Esophagus muscularis mucosa (tissue), 4 donors: ENCODE results near the gene TRIM29. TPM values are rescaled to one million over a fixed set of nuclear protein-coding genes. Genes with fewer than 3 reads are reported as not detected.

Experiments
- DNase-seq: peaks from one replicate; pipeline ENCODE4 v3.0.0-alpha.2; 2017; ENCODE audit errors: extremely low spot score
- H3K27ac ChIP-seq, 4 donors: fragments of 200-600 bp; sonication (generic); replicated peaks in 1 of 4; 1 replicate in 3 of 4; 2 replicates in 1 of 4; pipeline ENCODE4 v1.5.1; 2016 to 2019; ENCODE audit warnings: mild to moderate bottlenecking in 1 of 4
- H3K27me3 ChIP-seq, 4 donors: fragments of 200-600 bp; sonication (generic); one replicate each; pipeline versions ENCODE4 v1.5.1 to v1.6.0; 2016 to 2019
- H3K36me3 ChIP-seq, 4 donors: fragments of 200-600 bp; sonication (generic); one replicate each; pipeline ENCODE4 v1.5.1; 2016 to 2019
- H3K4me1 ChIP-seq, 4 donors: fragments of 200-600 bp; sonication (generic); one replicate each; pipeline ENCODE4 v1.5.1; 2016 to 2019
- H3K4me3 ChIP-seq, 4 donors: fragments of 200-600 bp; sonication (generic); 1 replicate in 2 of 4; 2 replicates in 2 of 4; pipeline ENCODE4 v1.5.1; 2016 to 2019; ENCODE audit warnings: mild to moderate bottlenecking in 4 of 4, moderate library complexity in 1 of 4
- H3K9me3 ChIP-seq, 4 donors: fragments of 200-600 bp; sonication (generic); 1 replicate in 3 of 4; 2 replicates in 1 of 4; pipeline ENCODE4 v1.5.1; 2016 to 2019
- EP300 ChIP-seq: sonication (generic); formaldehyde crosslinking; IDR thresholded peaks from one replicate; pipeline ENCODE4 v1.6.1; 2017; ENCODE audit warnings: antibody characterized with exemption
- POLR2A ChIP-seq: fragments of 450-650 bp; IDR thresholded peaks from one replicate; pipeline ENCODE4 v1.6.1; 2017; ENCODE audit warnings: antibody characterized with exemption, moderate library complexity, mild to moderate bottlenecking, low read depth
- POLR2AphosphoS5 ChIP-seq, 2 donors: sonication (generic); formaldehyde crosslinking; IDR thresholded peaks; one replicate each; pipeline ENCODE4 v1.6.1; 2017; ENCODE audit warnings: antibody characterized with exemption in 2 of 2
- WGBS: methylation state at CpG from one replicate; pipeline ENCODE4 v1.1.5; 2018; 5-methylcytosine and 5-hydroxymethylcytosine counted together
- intact Hi-C: fragments of 100-400 bp; cut with DNase I; formaldehyde crosslinking; loops from one replicate; pipeline ENCODE4 v1.15.1; 2023
- total RNA-seq, 4 donors: library from RNA; depleted of rRNA; stranded (reverse); fragments of >200 nt; gene quantifications; one replicate each; pipeline versions ENCODE4 v1.1.0 to v1.2.1, GENCODE V29; 2016
- TF ChIP-seq, protein P1 (sequence below), 3 experiments: fragments of 200-600 bp in 2 of 3; fragments of 450-650 bp in 1 of 3; sonication (generic) in 2 of 3; IDR thresholded peaks; one replicate each; pipeline ENCODE4 v1.5.1; 2017 to 2019; ENCODE audit warnings: antibody characterized with exemption in 3 of 3, mild to moderate bottlenecking in 2 of 3, moderate library complexity in 1 of 3

TRIM29 gene
- total RNA-seq, 4 donors from 2014 or later = 0.45 to 1.3 (median 0.75) TPM

DNA sequence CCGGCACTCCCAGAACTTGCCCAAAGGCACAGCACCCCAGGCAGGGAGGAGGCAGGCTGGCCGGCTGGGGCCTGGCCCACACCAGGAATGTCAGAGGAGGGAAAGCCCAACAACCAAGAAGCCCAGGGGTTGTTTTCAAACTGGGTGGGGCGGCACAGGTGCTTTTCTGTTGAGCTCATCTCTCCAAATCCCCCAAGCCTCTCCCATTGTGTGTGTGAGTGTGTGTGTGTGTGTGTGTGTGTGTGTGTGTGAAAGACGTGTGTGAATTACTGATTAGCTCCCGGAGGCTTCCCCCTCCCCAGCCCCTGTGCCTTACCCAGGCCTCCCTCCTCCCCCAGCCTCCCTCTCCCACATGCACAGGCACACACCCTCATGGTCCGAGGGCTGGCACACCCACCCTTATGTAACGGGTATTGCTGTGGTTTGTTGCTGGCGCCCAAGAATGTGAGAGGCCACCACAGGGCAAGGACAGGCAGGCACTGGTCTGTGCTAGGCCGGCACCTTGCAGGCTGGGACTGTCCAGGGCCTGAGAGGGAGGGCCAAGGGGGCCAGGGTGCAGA, 15.9 kb downstream of the TRIM29 start:
- WGBS = 77% methylated on average over 6 of the region's 9 CpGs
- no peak overlapping the region for H3K27ac ChIP-seq
- intact Hi-C loops = no loop called here
- H3K27me3 ChIP-seq = peaks cover 0 to 5% (median 0%) of the 10 kb centered on the region in 4 donors
- H3K4me3 ChIP-seq = no peak overlapping the region
- H3K9me3 ChIP-seq = peaks cover 0 to 3% (median 0%) of the 10 kb centered on the region in 4 donors
- H3K36me3 ChIP-seq = no peaks in the 10 kb centered on the region
- DNase-seq = no peak
- no peak for TF ChIP-seq EP300
- TF ChIP-seq, protein P1, sequence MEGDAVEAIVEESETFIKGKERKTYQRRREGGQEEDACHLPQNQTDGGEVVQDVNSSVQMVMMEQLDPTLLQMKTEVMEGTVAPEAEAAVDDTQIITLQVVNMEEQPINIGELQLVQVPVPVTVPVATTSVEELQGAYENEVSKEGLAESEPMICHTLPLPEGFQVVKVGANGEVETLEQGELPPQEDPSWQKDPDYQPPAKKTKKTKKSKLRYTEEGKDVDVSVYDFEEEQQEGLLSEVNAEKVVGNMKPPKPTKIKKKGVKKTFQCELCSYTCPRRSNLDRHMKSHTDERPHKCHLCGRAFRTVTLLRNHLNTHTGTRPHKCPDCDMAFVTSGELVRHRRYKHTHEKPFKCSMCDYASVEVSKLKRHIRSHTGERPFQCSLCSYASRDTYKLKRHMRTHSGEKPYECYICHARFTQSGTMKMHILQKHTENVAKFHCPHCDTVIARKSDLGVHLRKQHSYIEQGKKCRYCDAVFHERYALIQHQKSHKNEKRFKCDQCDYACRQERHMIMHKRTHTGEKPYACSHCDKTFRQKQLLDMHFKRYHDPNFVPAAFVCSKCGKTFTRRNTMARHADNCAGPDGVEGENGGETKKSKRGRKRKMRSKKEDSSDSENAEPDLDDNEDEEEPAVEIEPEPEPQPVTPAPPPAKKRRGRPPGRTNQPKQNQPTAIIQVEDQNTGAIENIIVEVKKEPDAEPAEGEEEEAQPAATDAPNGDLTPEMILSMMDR (IDR thresholded peaks at IDR 0.05) = no peak
- no peak for TF ChIP-seq POLR2AphosphoS5 (IDR thresholded peaks at IDR 0.05)
- no peak for TF ChIP-seq POLR2A
- H3K4me1 ChIP-seq = no peaks in the 10 kb centered on the region

DNA sequence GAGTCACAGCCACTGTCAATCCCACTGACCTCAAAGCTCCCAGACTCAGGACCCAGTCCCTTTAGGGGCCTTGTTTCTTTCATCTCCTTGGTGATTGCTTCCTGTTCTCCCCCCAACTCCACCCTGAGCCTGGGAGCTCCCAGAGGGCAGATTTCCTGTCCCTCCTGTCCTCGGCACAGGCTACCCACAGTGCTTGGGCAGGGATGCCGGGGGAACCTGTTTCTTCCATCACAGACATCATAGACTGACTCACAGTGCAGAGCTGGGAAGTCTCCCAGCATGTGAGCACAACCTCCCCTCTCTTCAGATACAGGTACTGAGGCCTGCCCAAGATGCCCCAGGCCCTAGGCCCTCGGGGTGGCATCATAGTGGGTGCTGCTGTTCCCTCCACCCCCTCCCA, 16.6 kb downstream of the TRIM29 start:
- no peak for DNase-seq
- H3K27ac ChIP-seq = no peak overlapping the region
- peaks cover 0 to 3% (median 0%) of the 10 kb centered on the region in 4 donors for H3K9me3 ChIP-seq
- H3K36me3 ChIP-seq = no peaks in the 10 kb centered on the region
- intact Hi-C loops = no loop called here
- H3K4me1 ChIP-seq = no peaks in the 10 kb centered on the region
- no peak overlapping the region for H3K4me3 ChIP-seq
- TF ChIP-seq EP300 (no peak), POLR2A (no peak), POLR2AphosphoS5 (IDR thresholded peaks at IDR 0.05) (no peak)
- TF ChIP-seq, protein P1 (IDR thresholded peaks at IDR 0.05) = no peak
- peaks cover 0 to 5% (median 0%) of the 10 kb centered on the region in 4 donors for H3K27me3 ChIP-seq
- WGBS = 48% methylated on average over 3 of the region's 3 CpGs

DNA sequence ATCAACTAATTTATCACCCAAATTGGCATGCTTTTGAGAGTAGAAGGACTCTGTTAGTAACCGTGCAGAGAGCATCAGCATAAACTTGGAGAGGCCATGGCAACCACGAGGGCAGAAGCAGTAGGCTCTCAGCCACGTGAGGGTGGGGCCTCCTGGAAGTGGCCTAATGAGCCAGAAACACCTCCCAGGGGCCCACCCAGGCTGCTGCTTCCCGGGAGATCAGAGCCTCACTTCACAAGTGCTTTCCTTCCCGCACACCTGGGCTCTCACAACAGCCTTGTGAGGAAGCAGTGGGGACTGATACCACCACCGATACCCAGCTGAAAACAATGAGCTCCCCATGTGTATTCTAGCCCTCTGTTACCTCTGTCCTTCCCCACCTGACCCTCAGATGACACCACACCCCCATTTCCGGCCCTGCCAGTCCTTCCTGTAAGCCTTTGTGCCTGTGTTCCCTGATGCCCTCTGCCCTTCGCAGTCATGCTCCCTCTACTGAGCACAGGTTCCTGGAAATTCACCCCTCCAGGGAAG, 17.0 kb downstream of the TRIM29 start:
- 89% methylated on average over 3 of the region's 8 CpGs for WGBS
- TF ChIP-seq, protein P1 (IDR thresholded peaks at IDR 0.05) = no peak
- TF ChIP-seq POLR2A (no peak), EP300 (no peak), POLR2AphosphoS5 (IDR thresholded peaks at IDR 0.05) (no peak)

DNA sequence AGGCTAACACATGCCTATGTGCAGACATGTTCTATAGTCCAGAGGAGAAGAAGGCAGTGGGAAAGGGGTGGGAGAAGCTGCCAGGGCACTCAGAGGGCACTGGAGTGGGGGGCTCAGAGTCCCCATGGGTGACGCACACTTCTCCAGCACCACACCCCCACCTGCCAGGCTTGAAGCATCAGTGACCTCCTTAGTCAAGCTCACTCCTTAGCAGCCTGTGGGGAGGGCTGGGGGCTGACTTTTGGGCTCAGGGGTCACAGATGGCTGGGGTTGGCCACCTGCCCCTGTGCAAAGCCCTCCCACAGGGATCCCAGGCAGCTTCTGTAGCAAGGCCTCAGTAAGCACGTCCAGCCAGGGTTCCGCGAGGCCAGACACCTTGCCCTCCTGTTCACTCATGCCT, 18.8 kb downstream of the TRIM29 start:
- Histone ChIP-seq H3K9me3 (peaks cover 0 to 3% (median 0%) of the 10 kb centered on the region in 4 donors), H3K27ac (no peak overlapping the region), H3K36me3 (no peaks in the 10 kb centered on the region), H3K4me1 (no peaks in the 10 kb centered on the region), H3K4me3 (no peak overlapping the region), H3K27me3 (peaks cover 0 to 5% (median 0%) of the 10 kb centered on the region in 4 donors)
- no peak for DNase-seq
- 94% methylated on average over 4 of the region's 4 CpGs for WGBS
- TF ChIP-seq POLR2AphosphoS5 (IDR thresholded peaks at IDR 0.05) (no peak), EP300 (no peak), POLR2A (no peak)
- TF ChIP-seq, protein P1 (IDR thresholded peaks at IDR 0.05) = no peak
- intact Hi-C loops = no loop called here

More for the DNA sequence above, 17.0 kb downstream of the TRIM29 start:
- no peak for DNase-seq
- peaks cover 0 to 5% (median 0%) of the 10 kb centered on the region in 4 donors for H3K27me3 ChIP-seq
- no peaks in the 10 kb centered on the region for H3K4me1 ChIP-seq
- H3K36me3 ChIP-seq = no peaks in the 10 kb centered on the region
- H3K27ac ChIP-seq = no peak overlapping the region
- H3K4me3 ChIP-seq = no peak overlapping the region
- intact Hi-C loops = no loop called here
- peaks cover 0 to 3% (median 0%) of the 10 kb centered on the region in 4 donors for H3K9me3 ChIP-seq
